Suppressor macrophage treated with lipopolysaccharide for 1 hour (primary cell): Measurements from ENCODE around the gene SLC35D2.
"Not testable (repeated sequence)": the region's sequence is repeated elsewhere in the genome, so short reads cannot be mapped to it uniquely, and the experiment has no call there.

ENCODE experiments used
- DNase-seq, 3 donors: peaks; one replicate each; pipeline ENCODE4 v3.0.0-alpha.2; 2020 to 2022

The SLC35D2 gene

DNA sequence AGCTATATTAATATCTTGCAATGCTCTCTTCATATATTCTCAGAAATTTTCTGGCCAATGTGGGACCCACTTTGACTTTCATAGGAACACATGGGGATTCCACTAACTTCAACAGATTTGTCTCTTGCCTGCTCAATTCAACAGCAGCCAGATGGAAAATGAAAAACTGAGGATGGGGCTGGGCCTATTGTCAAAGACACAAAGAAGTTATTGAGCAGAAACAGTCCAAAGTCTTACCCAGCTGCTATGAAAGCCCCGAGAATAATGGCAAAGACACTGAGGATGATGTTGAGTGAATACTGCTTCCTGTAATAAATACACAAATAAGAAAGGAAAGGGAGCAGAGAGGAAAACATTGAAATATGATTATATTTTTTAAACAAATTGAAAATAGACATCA is 32.6 kb downstream of the SLC35D2 start:
- no peak for DNase-seq

DNA sequence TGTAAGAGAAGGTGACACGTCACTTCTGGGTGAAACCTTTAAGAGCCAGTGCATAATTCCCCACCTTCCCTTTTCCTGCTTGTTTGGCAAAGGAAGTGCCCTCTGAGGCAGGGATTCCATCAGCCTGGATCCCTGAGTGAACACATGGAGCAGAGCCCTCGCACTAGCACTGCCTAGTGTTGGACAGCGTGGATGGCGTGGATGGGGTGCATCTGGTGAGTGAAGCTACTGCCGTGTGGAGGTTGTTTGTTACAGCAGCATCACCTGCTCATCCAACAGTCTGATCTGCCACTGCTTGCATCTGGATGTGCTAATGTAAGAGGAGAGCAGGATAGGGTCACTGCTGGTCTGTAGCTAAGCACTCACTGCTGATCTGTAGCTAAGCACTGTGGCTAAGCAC is 35.2 kb downstream of the SLC35D2 start:
- DNase-seq = no peak

DNA sequence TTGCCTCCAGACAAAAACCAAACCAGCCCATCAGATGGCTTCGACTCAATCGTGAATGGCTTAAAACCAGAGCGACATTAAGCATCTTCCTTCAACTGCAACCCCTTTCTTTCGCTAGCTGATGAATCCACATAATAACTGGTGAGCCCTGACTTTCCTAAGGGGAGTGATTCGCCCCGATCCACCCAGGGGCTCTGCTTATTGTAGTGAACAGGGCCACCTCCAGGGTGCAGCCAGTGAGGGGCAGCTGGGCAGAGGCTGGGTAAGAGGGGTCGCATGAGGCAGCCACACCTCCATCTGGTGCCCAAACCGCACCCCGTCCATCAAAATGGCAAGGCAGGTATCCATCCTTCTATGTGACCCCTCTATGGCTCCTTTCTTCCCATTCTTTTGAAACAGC is 38.0 kb downstream of the SLC35D2 start:
- no peak for DNase-seq

DNA sequence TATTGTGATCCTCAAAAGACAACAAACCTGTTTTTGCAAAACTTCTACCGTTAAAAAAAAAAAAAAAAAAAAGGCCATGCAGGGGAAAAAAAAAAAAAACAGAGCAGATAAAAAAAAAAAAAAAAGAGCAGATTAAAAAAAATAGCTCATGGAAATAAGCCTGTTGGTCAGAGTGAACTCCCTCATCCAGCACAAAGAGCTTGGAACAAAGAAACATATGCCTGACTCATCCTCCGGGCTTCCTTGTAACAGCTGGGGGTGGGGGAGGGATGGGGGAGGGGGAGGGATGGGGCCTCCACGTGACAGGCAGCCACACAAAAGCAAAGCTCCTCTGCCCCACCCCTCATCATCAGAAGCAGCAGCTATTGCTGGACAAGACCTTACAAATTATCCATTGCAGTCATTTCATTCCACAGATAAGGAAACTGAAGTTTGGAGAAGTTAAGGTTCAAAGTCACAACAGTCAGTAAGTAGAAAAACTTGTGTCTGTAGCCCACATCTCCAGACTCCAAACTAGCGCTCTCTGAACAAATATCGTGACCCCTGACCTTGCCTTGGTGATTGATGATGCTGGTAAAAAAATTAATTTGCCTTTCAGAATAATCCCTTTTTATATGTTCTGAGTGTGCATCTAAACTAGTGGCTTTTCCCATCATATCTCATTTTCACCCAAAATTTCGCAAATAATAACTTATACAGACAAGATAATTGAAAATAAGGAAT is 38.9 kb downstream of the SLC35D2 start:
- DNase-seq = peak; percentile 51 to 59 (median 57)

DNA sequence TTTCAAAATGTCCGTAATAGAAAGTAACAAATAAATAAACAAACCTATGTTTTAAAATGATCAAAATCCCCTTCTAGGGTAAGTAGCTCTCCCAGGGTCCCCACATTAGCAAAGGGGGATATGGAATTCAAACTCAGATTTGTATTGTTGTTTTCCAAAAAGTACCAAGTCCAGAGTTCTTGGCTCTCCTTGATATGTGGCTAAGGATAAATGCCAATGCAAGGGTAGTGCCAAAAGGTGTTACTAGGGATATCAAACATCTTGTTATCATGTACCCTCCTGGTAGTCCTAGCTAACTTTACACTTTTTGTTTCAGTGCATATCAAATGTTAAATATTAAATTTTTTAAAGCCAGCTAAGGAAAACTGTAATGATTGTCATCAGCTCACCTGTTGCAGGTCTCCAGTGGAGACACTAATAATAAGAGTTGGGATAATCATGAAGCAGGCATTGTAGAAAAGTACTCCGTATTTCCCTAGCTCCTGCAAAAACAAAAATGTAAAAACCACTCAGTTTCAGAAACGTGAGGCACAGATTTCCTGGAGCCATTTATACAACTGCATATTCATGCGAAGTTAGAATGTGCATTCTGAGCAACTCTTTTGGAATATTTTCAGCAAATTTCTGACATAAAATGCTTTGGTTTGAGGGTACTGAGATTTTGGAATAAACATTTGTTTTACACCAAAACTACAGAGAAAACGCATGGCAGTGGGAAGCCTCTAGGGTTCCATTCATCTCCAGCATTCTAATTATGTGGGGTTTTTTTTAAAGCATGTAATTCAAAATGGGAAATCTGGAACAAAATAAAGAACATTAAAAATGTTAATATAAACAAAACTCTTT is 39.8 kb downstream of the SLC35D2 start:
- no peak for DNase-seq

DNA sequence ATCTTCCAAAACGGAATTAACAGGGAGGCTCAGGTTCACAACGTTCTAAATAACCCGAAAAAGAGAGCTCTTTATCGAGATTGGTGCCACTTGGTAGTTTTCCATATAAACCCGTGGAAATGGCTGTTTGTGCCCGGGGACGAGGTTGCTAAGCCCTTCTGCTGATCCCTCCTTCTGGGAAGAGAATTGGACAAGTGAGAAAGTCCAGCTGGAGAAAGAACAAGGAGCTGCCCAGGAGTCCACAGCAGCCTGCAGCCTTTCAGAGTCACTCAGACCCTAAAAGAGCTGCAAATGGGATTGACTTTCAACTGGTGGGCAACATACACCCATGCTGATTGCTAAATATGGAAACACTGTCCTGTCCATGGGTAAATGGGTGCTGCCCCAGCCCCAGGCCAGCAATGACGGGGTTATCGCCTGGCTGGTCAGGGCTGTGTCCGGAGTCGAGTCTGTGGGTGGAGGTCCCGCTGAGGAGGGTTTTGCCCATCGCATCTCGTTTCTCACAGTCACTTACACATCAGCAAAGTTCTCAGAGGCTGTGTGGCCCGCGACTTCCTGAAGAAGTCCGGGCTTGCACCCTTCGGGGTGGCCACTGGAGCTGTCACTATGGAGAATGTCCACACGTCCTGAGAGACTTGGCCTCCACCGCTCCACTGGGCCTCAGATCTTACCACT is 40.8 kb downstream of the SLC35D2 start:
- no peak for DNase-seq

DNA sequence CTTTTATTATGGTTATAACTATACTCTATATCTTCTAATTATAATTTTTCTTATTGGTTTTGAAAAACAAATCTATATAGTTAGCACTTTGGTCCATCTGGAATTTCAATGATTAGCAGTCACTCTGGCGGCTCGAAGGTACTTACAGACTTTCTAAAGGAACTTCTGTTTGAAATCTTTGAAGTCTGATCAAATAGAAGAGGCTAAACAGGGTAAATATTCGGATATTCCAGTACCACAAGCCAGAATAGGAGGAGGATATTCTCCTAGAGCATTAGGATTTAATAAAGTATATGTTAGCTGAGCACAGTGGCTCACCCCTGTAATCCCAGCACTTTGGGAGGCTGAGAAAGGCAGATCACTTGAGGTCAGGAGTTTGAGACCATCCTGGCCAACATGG is 42.8 kb downstream of the SLC35D2 start:
- no peak for DNase-seq

DNA sequence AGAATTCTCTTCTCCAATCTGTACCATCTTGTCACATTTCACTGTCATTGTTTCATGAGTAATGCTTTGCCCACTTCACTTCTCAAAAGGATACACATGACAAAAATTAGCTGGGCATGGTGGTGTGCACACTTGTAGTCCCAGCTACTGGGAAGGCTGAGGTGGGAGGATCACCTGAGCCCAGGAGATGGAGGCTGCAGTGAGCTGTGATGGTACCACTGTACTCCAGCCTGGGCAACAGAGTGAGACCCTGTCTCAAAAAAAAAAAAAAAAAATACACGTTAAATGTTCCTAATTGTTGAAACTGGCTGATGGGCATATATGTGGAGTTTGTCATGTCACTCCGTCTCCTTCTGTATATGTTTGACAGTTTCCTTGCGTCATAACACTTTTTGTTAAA is 45.2 kb downstream of the SLC35D2 start:
- no peak for DNase-seq

DNA sequence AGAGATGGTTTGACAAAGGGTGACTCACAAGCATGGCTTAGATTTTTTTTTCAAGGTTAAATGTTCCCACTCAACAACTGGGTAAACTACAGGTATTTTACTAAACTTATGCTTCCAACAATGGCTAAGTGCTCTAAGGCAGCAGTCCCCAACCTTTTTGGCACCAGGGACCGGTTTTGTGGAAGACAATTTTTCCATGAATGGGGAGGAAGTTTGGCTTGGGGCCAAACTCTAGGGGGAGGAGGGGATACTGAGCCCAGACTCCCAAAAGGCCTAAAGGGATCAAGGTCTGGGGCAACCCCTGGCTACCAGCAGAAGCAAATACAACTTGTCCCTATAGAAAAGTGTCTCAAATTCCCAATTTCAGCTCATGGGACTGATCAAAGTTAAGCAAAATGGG is 49.6 kb downstream of the SLC35D2 start:
- no peak for DNase-seq

DNA sequence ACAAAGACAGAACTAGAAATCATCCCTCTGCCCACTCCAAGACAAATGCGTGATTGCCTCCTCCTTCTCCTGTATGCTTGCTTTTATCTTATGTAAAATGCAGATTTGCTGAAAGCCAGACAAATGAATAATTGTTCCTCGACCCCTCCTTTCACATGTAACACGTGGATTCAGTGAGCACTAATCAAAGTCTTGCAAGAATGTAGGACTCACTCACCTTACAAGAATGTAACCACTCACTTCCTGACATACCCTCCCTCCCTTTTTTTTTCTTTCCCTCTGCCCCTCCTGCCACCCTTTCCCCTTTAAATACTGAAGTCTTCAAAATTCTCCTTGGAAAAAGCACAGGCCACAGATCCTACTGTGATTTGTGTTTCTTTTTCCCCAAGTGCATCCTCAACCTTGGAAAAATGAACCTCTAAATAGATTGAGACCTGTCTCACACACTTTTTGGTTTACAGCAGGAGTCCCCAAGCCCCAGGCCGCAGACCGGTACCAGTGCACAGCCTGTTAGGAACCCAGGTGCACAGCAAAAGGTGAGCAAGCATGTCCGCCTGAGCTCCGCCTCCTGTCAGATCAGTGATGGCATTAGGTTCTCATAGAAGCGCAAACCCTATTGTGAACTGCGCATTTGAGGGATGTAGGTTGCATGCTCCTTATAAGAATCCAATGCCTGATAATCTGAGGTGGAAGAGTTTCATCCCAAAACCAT is 52.1 kb downstream of the SLC35D2 start:
- no peak for DNase-seq

DNA sequence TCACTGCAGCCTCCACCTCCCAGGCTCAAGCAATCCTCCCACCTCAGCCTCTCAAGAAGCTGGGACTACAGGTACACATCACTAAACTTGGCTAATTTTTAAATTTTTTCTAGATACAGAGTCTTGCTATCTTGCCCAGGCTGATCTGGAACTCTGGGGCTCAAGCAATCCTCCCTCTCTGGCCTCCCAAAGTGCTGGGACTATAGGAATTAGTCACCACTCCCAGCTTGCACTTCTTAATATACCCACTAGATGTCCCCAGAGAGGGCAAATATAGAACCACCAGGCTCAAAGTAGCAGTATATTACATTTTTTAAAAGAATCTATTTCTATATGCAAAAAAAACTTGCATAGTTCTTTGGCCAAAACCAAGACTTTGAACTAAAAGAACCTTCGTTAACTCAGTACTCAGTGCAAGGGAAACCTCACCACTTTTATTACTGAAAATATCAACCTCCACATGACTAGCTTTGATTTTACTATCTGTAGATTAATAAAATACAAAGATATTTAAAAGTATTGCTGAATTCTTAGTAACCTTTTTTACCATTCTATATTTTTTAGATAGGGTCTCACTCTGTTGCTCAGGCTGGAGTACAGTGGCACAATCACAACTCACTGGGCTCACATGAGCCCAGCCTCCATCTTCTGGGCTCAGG is 55.7 kb downstream of the SLC35D2 start:
- DNase-seq = peak; percentile 74 to 86 (median 75)

DNA sequence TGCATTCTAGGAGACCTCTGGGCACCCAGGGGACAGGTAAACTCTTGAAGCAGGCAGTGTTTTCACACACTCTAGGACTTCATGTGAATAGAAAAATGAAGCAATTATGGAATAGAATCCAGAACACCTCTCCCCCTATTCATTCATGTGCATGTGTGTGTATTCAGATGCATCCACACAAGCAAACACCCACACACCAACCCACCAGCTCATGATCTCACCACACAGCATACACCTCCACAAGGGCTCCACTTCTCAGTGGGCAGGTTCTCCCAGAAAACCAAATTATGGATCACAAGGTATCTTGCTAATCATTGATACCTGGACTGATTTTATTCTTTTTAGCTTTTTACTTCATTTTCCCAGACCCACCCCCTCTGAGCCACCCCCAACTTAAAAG is 60.3 kb downstream of the SLC35D2 start:
- peak in 1 of 3 donors; percentile 3 for DNase-seq

DNA sequence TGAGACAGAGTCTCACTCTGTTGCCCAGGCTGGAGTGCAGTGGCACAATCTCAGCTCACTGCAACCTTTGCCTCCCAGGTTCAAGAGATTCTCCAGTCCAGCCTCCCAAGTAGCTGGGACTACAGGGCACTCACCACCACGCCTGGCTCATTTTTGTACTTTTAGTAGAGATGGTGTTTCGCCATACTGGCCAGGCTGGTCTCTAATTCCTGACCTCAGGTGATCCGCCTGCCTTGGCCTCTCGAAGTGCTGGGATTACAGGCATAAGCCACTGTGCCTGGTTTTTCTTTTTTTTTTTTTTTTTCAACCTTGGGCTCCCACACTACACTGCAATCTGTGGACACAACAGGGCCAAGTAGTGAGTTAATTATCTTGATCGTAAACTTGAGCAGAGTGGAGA is 60.8 kb downstream of the SLC35D2 start:
- not testable (repeated sequence) for DNase-seq

DNA sequence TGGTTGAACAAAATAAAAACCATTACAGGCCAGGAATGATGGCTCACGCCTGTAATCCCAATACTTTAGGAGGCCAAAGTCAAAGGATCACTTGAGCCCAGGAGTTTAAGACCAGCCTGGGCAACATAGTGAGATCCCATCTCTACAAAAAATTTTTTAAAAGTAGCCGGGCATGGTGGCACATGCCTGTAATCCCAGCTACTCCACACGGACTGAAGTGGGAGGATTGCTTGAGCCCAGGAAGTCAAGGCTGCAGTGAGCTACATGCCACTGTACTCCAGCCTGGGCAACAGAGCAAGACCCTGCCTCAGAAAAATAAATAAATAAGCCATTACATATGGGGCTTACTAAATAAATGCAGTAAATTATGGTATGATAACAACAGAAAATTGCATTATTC is 61.3 kb downstream of the SLC35D2 start:
- DNase-seq = not testable (repeated sequence)

DNA sequence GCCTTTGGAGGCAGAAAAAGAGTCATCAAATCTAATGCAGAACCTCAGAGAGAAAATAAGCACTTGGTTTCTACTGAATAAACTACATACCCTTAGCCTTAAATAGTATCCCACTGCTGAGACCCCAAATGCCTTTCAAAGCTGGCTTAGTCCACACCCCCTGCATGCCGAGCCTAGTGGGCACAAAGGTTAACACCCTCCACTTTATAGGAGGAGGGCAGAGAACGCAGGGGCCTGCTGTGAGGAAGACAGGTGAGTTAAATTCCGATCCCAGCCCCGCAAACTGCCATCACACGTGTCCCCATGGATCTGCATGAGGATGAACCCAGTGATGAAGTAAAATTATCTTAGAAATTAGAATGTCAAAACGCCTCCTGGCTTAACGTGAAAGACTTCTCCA is 62.0 kb downstream of the SLC35D2 start:
- DNase-seq = no peak

DNA sequence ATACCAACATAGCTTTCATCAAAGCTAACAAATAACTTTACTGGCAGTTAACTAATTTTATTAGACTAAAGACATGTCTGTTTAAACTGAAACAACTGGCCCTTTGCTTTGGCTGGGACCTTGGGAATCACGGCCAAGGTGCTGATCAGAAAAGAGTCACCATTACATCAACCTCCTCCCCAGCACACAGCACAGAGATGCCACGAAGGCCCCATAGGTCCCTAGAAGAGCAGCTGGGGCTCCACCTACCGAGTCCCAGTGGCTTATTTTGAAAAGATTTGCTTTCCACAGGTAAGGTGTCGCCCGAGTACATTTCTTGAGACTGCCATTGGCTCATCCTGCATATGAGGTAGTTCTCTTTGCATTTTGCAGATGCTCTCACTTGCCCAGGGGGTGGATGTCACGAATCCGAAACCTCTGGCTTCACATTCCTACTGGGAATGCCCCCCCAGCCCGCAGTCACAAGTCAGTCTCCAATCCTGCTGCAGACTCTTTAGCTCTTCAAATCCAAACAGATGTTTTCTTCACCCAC is 62.7 kb downstream of the SLC35D2 start:
- DNase-seq = no peak

DNA sequence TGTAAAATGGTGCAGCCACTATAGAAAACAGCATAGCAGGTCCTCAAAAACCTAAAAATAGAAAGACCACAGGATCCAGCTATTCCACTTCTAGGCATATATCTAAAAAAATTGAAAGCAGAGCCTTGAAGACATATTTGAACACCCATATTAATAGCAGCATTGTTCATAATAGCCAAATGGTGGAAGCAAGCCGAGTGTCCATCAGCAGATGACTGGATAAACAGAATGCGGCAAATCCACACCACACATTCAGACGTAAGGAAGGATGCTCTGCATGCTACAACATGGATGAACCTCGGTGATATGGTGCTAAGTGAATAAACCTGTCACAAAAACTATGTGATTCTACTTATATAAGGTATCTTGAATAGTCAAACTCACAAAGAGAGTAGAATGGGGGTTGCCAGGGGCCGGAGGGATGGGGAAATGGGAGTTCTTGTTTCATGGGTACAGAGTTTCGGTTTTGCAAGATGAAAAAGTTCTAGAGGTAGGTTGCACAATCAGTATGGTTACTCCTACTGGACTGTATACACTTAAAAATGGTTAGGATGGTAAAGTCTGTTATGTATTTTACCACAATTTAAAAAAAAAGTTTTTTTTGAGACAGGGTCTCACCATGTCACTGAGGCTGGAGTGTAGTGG is 64.5 kb downstream of the SLC35D2 start:
- DNase-seq = peak; percentile 48 to 68 (median 65)

DNA sequence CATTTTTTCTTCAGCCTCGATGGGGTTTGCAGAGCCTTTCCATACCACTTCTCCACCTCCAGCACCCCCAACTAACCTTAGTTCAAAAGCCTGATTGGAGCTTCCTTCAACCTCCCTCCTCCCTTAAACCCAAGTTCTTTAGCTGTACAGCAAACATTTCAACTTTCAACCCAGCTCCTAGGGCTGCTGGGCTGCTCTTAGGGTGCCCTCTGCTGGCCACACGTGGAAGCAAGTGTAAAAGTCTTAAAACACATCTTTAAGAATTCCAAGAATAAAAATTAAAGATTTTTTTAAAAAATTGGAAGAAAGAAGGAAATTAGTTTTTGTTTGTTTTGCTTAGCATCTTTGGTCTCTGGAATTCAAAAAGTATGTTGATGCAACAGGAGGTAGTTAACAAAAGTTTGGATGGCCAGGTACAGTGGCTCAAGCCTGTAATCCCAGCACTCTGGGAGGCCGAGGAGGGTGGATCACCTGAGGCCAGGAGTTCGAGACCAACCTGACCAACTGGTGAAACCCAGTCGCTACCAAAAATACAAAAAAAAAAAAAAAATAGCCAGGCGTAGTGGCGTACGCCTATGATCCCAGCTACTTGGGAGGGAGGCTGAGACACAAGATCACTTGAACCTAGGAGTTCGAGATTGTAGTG is 66.1 kb downstream of the SLC35D2 start:
- DNase-seq = peak; percentile 57 to 73 (median 64)

DNA sequence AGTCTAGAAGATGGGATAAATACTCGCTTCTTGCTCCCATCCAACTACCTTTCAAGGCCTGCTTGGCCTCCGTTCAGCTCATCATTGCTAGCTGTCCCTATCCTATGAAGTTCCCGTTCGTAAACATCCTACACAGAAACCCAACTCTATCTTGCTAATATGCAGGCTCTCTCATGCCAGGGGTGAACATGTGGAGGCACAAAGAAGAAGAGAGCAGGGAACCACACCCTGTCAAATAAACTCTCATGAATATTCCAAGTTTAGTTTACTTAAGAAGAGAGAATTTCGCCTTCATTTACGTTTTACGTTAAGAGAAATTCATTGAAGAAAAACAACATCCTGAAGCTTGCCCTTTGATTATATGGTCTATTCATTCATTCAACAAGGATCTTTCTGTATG is 73.7 kb downstream of the SLC35D2 start:
- no peak for DNase-seq

DNA sequence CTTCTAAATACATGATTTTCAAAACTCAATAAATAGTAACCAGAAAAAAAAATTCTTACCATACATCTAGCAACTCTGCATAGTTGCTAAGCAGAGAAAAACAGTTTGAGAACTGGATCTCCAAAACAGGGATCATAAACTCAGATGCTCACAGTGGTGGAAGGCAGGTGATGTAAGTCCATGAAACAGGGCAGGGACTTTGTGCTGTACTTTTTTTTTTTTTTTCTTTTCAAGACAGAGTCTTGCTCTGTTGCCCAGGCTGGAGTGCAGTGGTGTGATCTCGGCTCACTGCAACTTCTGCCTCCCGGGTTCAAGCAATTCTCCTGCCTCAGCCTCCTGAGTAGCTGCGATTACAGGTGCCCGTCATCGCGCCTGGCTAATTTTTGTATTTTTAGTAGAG is 76.6 kb downstream of the SLC35D2 start:
- not testable (repeated sequence) for DNase-seq

DNA sequence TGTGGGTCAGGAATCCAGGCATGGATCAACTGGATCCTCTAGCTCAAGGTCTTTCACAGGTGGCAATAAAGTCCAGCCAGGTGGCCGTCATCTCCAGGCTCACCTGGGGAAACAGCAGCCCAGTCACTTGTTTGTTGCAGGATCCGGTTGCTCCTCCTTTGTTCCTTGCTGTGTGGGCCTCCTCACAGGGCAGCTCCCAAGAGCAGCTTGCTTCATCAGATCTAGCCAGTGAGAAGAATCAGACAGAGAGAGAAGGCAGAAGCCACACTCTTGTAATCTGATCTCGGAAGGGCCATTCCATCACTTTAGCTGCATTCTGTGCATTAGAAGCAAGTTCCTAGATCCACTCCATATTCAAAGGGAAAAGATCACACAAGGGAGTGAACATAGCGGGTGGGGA is 78.3 kb downstream of the SLC35D2 start:
- DNase-seq = no peak
